DMS 273 (cell line): ENCODE data around the gene VTA1.
"Not testable (repeated sequence)": the region's sequence is repeated elsewhere in the genome, so short reads cannot be mapped to it uniquely, and the experiment has no call there.

ENCODE experiments used
- DNase-seq: peaks from one replicate; lab custom pipeline; 2025; ENCODE audit not compliant: unreplicated experiment; lab: John Stamatoyannopoulos, UW

VTA1 gene

DNA sequence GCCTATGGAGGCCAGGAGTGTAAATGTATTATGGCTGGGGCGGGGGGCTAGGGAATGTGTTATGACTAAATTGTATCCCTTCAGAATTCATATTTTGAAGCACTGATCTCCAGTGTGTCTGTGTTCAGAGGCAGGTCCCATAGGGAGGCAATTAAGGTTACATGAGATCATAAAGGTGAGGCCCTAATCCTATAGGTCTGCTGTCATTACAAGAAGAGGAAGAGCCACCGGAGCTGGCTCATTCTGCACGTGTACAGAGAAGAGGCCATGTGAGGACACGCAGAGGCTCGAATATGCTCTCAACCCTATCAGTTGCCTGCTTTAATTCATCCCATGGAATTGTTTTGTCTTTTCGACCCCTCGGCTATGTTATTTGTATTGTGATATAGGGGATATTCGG is 76.9 kb downstream of the VTA1 start:
- DNase-seq = no peak

GRCh38 chr6:142225115-142225514 is 78.1 kb downstream of the VTA1 start:
- DNase-seq = no peak

DNA sequence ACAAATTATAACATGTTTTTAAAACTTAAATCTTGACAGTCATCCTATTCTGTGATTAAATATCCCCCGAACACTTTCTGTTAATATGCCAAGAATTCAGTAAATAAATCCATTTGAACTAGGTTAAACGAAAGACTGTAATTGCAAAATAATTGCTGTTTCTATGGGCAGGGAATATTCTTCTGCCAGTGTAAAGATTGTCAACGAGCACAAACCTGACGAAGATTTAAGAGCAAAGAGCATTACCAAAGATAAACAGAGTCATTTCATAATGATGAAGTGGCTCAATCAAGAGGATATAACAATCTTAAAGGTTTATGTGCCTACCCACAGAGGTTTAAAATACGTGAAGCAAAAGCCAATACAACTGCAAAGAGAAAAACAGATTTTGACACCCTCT is 78.5 kb downstream of the VTA1 start:
- DNase-seq = no peak

- DNase-seq = no peak
Observed at GRCh38 chr6:142226731-142227130, 79.7 kb downstream of the VTA1 start.

GRCh38 chr6:142229518-142230270 is 82.6 kb downstream of the VTA1 start:
- not testable (repeated sequence) for DNase-seq

- peak; percentile 5 for DNase-seq
Observed at GRCh38 chr6:142232206-142233044, 85.4 kb downstream of the VTA1 start.

DNA sequence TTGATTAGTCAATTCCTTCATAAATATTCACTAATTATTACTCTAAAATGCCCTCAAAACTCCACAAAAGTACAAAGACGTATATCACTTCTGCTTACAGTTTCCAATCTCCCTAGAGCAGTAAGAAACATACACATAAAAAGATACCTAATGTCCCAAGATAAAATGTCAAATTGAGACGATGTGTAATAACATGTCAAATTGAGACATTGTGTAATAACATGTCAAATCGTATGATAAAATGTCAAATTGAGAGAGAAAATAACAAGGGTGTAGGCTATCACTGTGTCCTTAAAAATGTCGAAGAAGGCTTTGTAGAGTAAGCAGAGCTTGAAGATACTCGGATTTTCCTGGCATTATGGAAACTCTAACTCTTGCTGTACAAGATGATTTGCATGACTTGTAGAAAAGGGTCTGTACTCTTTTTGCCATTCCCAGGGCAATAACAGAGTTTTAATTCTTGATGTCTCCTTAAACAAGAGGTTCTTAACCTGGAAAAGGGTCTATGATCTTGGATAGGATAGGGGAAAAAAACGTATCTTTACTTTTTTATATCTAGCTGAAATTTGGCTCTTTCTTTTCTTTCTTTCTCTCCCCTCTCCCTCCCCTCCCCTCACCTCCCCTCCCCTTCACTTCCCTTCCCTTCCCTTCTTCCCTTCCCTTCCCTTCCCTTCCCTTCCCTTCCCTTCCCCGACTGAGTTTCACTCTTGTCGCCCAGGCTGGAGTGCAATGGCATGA is 87.1 kb downstream of the VTA1 start:
- DNase-seq = no peak

GRCh38 chr6:142235272-142235671 is 88.2 kb downstream of the VTA1 start:
- no peak for DNase-seq

DNA sequence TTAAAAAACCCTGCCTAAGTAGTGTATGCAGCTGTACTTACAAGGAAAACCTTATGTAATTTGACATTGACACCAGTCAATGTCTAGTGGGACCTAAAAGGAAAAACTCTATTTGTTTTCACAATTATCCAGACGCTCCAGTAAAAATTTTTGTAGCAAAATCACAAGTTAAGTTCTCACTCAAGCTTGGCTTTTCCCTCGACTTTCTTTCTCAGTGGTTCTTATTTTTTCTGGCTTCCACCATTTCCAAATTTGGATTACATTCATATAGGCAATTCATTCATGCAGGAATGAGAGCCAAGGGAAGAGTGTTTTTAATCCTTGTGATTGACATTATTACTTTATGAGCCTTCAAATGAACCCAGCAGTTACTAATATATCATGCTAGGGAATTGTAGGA is 88.7 kb downstream of the VTA1 start:
- no peak for DNase-seq

DNA sequence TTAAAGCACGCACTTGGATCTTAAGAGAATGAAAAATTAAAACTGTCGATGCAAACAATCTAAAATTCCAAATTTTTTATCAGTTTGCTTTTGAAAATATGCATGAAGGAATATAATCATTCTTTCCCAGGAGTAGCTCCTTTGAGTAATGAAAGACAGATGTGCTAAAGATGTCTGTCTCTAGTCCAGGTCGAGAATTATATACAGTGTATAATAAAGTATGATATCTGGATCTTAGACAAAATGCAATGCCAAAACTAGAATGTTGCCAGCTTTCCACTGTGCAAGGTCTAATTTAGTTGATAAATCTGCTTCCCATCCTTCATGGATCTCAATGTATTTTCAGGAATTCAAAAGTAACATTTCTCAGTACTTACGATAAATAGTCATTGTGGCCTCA is 89.6 kb downstream of the VTA1 start:
- DNase-seq = no peak

GRCh38 chr6:142238881-142239280 is 91.8 kb downstream of the VTA1 start:
- no peak for DNase-seq

GRCh38 chr6:142240179-142240578 is 93.1 kb downstream of the VTA1 start:
- no peak for DNase-seq

GRCh38 chr6:142241061-142241460 is 94.0 kb downstream of the VTA1 start:
- no peak for DNase-seq

- no peak for DNase-seq
Observed at GRCh38 chr6:142242269-142242668, 95.2 kb downstream of the VTA1 start.

DNA sequence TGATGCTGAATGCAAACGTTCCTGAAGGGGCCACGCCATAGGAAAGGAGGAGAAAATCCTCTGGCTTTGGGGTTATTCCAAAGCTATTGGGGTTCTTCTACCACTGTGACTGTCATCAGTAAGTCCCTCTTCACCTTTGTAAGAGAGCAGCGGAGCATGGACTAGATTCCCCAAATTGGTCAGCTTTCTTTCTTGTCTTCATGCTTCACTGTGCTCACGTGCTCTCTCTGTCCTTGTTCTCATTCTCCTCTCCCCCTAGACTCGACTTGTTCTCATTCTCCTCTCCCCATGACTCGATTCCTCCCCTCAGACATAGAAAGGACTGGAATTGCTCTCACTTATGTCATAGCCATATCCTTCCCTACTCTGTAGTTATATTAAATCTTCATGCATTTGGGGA is 99.9 kb downstream of the VTA1 start:
- DNase-seq = no peak

- DNase-seq = no peak
Observed at GRCh38 chr6:142249266-142249665, 102.2 kb downstream of the VTA1 start.

GRCh38 chr6:142251930-142252445 is 104.9 kb downstream of the VTA1 start:
- no peak for DNase-seq

GRCh38 chr6:142254513-142254912 is 107.5 kb downstream of the VTA1 start:
- DNase-seq = no peak

DNA sequence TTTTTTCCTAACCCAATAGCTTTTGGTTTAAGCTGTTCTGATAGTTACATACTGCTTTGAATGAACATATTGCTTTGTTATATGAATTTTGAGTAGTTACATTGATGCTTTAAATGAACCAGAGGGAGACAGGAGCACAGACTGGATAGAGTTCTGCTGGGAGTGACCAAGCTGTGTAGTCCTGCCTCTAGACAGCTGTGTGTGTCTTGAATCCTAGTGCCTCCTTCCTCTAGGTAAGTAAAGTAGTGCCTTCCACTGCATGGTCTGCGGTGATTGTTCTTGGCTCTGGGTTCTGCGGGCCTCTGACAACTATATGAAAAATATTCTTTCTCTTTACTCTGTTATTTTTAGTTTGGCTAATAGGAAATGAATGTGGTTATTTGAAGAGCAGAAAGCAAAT is 108.7 kb downstream of the VTA1 start:
- no peak for DNase-seq

GRCh38 chr6:142258305-142258704 is 111.2 kb downstream of the VTA1 start:
- no peak for DNase-seq

DNA sequence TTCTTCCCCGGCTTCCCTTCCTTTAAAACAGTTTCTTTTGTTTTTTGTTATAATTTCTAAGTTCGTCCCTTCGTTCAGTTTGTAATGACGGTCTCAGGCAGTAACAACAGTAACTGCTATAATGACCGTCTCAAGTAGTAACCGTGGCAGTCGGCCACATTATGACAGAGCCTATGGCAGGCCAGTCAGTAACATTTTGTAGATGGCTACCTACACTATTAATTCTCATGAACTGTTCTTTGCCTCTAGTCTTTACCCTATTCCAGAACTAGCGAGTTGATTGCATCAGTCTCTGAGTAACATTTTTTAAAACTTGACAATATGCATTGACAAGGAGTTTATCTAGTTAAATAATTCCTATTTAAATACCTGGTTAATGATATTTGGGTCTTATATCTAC is 111.7 kb downstream of the VTA1 start:
- no peak for DNase-seq
